SHP77 treated with DMSO at 0.1 percent for 48 hours (cell line): ENCODE data around the gene ZNF792.
"Not testable (repeated sequence)": the region's sequence is repeated elsewhere in the genome, so short reads cannot be mapped to it uniquely, and the experiment has no call there.

Experiments used
- DNase-seq: peaks from one replicate; lab custom pipeline; 2025; lab: John Stamatoyannopoulos, UW

The ZNF792 gene

GRCh38 chr19:34963573-34964406, at the start of gene ZNF792:
Gene ZNF792 (minus strand): TSS chr19:34964229. CDS start chr19:34963662, 567 bp downstream.
- DNase-seq, result no peak

GRCh38 chr19:35013041-35013819, 49.2 kb upstream of the ZNF792 start:
- peak; percentile 16 for DNase-seq

GRCh38 chr19:35011737-35012682, 48.0 kb upstream of the ZNF792 start:
- no peak for DNase-seq

- no peak for DNase-seq
Measured at GRCh38 chr19:35011091-35011689, 47.2 kb upstream of the ZNF792 start.

- no peak for DNase-seq
Measured at GRCh38 chr19:35009424-35010415, 45.7 kb upstream of the ZNF792 start.

- no peak for DNase-seq
Measured at GRCh38 chr19:35008891-35009341, 44.9 kb upstream of the ZNF792 start.

- DNase-seq, result not testable (repeated sequence)
Measured at GRCh38 chr19:35007427-35007826, 43.4 kb upstream of the ZNF792 start.

- DNase-seq, result no peak
Measured at GRCh38 chr19:35006999-35007365, 43.0 kb upstream of the ZNF792 start.

- DNase-seq, result no peak
Measured at GRCh38 chr19:35006342-35006998, 42.4 kb upstream of the ZNF792 start.

GRCh38 chr19:35006007-35006341, 41.9 kb upstream of the ZNF792 start:
- not testable (repeated sequence) for DNase-seq

- DNase-seq, result no peak
Measured at GRCh38 chr19:35005256-35005977, 41.4 kb upstream of the ZNF792 start.

- no peak for DNase-seq
Measured at GRCh38 chr19:35004517-35005255, 40.7 kb upstream of the ZNF792 start.

GRCh38 chr19:35002037-35002535, 38.1 kb upstream of the ZNF792 start:
- no peak for DNase-seq

- DNase-seq, result peak; percentile 25
Measured at GRCh38 chr19:35000647-35001501, 36.8 kb upstream of the ZNF792 start.

- DNase-seq, result no peak
Measured at GRCh38 chr19:35000338-35000646, 36.3 kb upstream of the ZNF792 start.

GRCh38 chr19:34999498-35000337, 35.7 kb upstream of the ZNF792 start, which contains the start of gene GRAMD1A:
Gene GRAMD1A (plus strand): TSS chr19:35000323. CDS start chr19:35000479, 156 bp downstream.
- DNase-seq, result no peak
